K562 (cell line): Measurements from ENCODE around the gene CACNA2D3. TPM values are rescaled to one million over a fixed set of nuclear protein-coding genes. Genes with fewer than 3 reads are reported as not detected.

Experiments used
- ATAC-seq: fragments of 200-7000 bp; cut with Tn5 transposase; 3 replicates; pipeline ENCODE4 v1.9.1; 2020; ENCODE audit warnings: moderate library complexity
- BruUV-seq: library from RNA; stranded (reverse); fragments of 400-500 nt; replicated peaks from 2 replicates; lab custom pipeline; 2021; lab: Mats Ljungman, UMichigan
- CTCF ChIA-PET: fragments of 300-600 bp; formaldehyde crosslinking; extraction: SDS; loops from one replicate; lab custom pipeline; 2021; ENCODE audit warnings: low intra/inter-chr PET ratio; lab: Yijun Ruan, JAX
- POLR2A ChIA-PET: fragments of 300-600, 350-650 bp; sonication (Branson Sonifier 250); formaldehyde crosslinking; extraction: SDS; loops from one replicate; lab custom pipeline; 2021; ENCODE audit warnings: antibody characterized with exemption, inconsistent platforms; lab: Yijun Ruan, JAX
- DNase-seq, 4 experiments: peaks; one replicate each; pipeline versions ENCODE4 v3.0.0 to v3.0.0-alpha.2; 2011 to 2018; ENCODE audit warnings: low spot score in 3 of 4, mixed read lengths in 3 of 4; ENCODE audit errors: extremely low read depth in 1 of 4
- FAIRE-seq: peaks from 2 replicates; lab custom pipeline; 2011; peaks lifted over from hg19 to GRCh38; lab: Jason Lieb, UNC
- H2AFZ ChIP-seq: 2 replicates; pipeline ENCODE4 v1.6.0; 2011; ENCODE audit warnings: low read depth, low read length, control low read depth, inconsistent platforms
- H3K27ac ChIP-seq: fragments of 200-600 bp; 3 replicates; pipeline ENCODE4 v1.8.0; 2011; ENCODE audit warnings: low read depth, mild to moderate bottlenecking, control low read depth, inconsistent platforms, low read length, moderate library complexity, mixed read lengths; ENCODE audit errors: extremely low read depth
- H3K27me3 ChIP-seq, 2 experiments: fragments of 300-600 bp in 1 of 2; 2 replicates in 1 of 2; 3 replicates in 1 of 2; pipeline versions ENCODE4 v1.6.0 to v1.8.0; 2011; ENCODE audit warnings: inconsistent platforms in 2 of 2, low read length in 2 of 2, mild to moderate bottlenecking in 1 of 2, mixed read lengths in 1 of 2, moderate library complexity in 1 of 2; ENCODE audit not compliant: control insufficient read depth in 2 of 2, insufficient read depth in 2 of 2
- H3K36me3 ChIP-seq: fragments of 300-600 bp; 3 replicates; pipeline ENCODE4 v1.8.0; 2011; ENCODE audit warnings: mild to moderate bottlenecking, low read length, inconsistent platforms; ENCODE audit not compliant: control insufficient read depth, insufficient read depth
- H3K4me1 ChIP-seq, 2 experiments: fragments of 200-600 bp in 1 of 2; replicated peaks in 1 of 2; 2 replicates in 1 of 2; 3 replicates in 1 of 2; pipeline versions ENCODE4 v1.5.1 to v1.8.0; 2011; ENCODE audit warnings: inconsistent platforms in 2 of 2, low read length in 2 of 2, mild to moderate bottlenecking in 1 of 2, mixed read lengths in 1 of 2, moderate library complexity in 1 of 2; ENCODE audit not compliant: control insufficient read depth in 2 of 2, insufficient read depth in 2 of 2
- H3K4me2 ChIP-seq: 2 replicates; pipeline ENCODE4 v1.6.1; 2011; ENCODE audit warnings: low read length, control low read depth, inconsistent platforms, mixed read lengths; ENCODE audit not compliant: insufficient read depth
- H3K4me3 ChIP-seq: fragments of 200-600 bp; sonication (generic), shearing (Covaris generic); 2 replicates; pipeline ENCODE4 v1.5.1; 2016; ENCODE audit warnings: control low read depth, inconsistent platforms
- H3K79me2 ChIP-seq: fragments of 200-600 bp; 3 replicates; pipeline ENCODE4 v1.8.0; 2011; ENCODE audit warnings: low read length, inconsistent platforms; ENCODE audit not compliant: control insufficient read depth, insufficient read depth
- H3K9ac ChIP-seq, 2 experiments: 2 replicates each; pipeline versions ENCODE4 v1.6.0 to v1.6.1; 2011; ENCODE audit warnings: low read depth in 2 of 2, low read length in 2 of 2, control low read depth in 1 of 2, inconsistent platforms in 1 of 2, mild to moderate bottlenecking in 1 of 2, mixed read lengths in 1 of 2; ENCODE audit not compliant: insufficient read depth in 1 of 2
- H3K9me1 ChIP-seq: one replicate; pipeline ENCODE4 v1.6.0; 2011; ENCODE audit warnings: inconsistent platforms, mild to moderate bottlenecking, low read length, moderate library complexity; ENCODE audit not compliant: control insufficient read depth, insufficient read depth
- H3K9me3 ChIP-seq: replicated peaks from 2 replicates; pipeline ENCODE4 v1.5.1; 2011; ENCODE audit warnings: low read depth, low read length, inconsistent platforms; ENCODE audit not compliant: control insufficient read depth, insufficient read depth
- H4K20me1 ChIP-seq: replicated peaks from 2 replicates; pipeline ENCODE4 v1.6.1; 2011; ENCODE audit warnings: low read length, inconsistent platforms, mixed read lengths; ENCODE audit not compliant: control insufficient read depth, insufficient read depth
- ARNT ChIP-seq, 2 experiments: fragments of 450-650 bp; IDR thresholded peaks; 2 replicates each; pipeline ENCODE4 v1.6.1; 2016; ENCODE audit warnings: mild to moderate bottlenecking in 1 of 2
- CCNT2 ChIP-seq: IDR thresholded peaks from 2 replicates; pipeline ENCODE4 v1.6.1; 2011; ENCODE audit warnings: borderline replicate concordance, low read depth, mild to moderate bottlenecking, moderate library complexity, mixed read lengths, low read length; ENCODE audit not compliant: insufficient read length; ENCODE audit errors: extremely low read depth
- HDAC2 ChIP-seq: fragments of 450-650 bp; IDR thresholded peaks from 2 replicates; pipeline ENCODE4 v1.6.1; 2016; ENCODE audit warnings: mild to moderate bottlenecking
- HDAC3 ChIP-seq: fragments of 450-650 bp; IDR thresholded peaks from 2 replicates; pipeline ENCODE4 v1.6.1; 2018; ENCODE audit warnings: borderline replicate concordance, mild to moderate bottlenecking, moderate library complexity; ENCODE audit not compliant: partially characterized antibody
- NFATC3 ChIP-seq: fragments of 450-650 bp; IDR thresholded peaks from 2 replicates; pipeline ENCODE4 v1.6.1; 2017; ENCODE audit warnings: mild to moderate bottlenecking
- PATZ1 ChIP-seq: fragments of 250-450 bp; sonication (Bioruptor Pico); IDR thresholded peaks from 2 replicates; pipeline ENCODE4 v1.5.0; 2020; ENCODE audit warnings: mild to moderate bottlenecking, borderline replicate concordance
- PHB2 ChIP-seq: fragments of 450-650 bp; IDR thresholded peaks from 2 replicates; pipeline ENCODE4 v1.6.1; 2017; ENCODE audit warnings: low read depth
- POLR2G ChIP-seq: fragments of 200-400 bp; formaldehyde crosslinking; IDR thresholded peaks from 2 replicates; pipeline ENCODE4 v1.6.1; 2017; ENCODE audit warnings: low read depth, mild to moderate bottlenecking, antibody characterized with exemption, low read length, moderate library complexity
- RFX7 ChIP-seq: fragments of 250-450 bp; sonication (Bioruptor Pico); IDR thresholded peaks from 2 replicates; pipeline ENCODE4 v1.5.1; 2021; ENCODE audit warnings: mild to moderate bottlenecking
- SIN3B ChIP-seq: fragments of 450-650 bp; IDR thresholded peaks from 2 replicates; pipeline ENCODE4 v1.6.1; 2017; ENCODE audit warnings: low read depth, mild to moderate bottlenecking, moderate library complexity
- UBTF ChIP-seq, 2 experiments: IDR thresholded peaks; 2 replicates each; pipeline ENCODE4 v1.6.1; 2012; ENCODE audit warnings: improper control_type of control experiment in 2 of 2, low read depth in 2 of 2, low read length in 2 of 2, borderline replicate concordance in 1 of 2
- ZBTB12 ChIP-seq: fragments of 250-450 bp; sonication (Bioruptor Pico); IDR thresholded peaks from 2 replicates; pipeline ENCODE4 v1.4.0; 2020
- ZBTB17 ChIP-seq: fragments of 450-650 bp; formaldehyde crosslinking; IDR thresholded peaks from 2 replicates; pipeline ENCODE4 v1.4.0; 2020; ENCODE audit warnings: mild to moderate bottlenecking
- ZNF23 ChIP-seq: fragments of 250-450 bp; sonication (Bioruptor Pico); IDR thresholded peaks from 2 replicates; pipeline ENCODE4 v1.4.0; 2020; ENCODE audit warnings: mild to moderate bottlenecking
- ZNF583 ChIP-seq: fragments of 250-450 bp; sonication (Bioruptor Pico); IDR thresholded peaks from 2 replicates; pipeline ENCODE4 v1.4.0; 2020
- in situ Hi-C: fragments of 300-500 bp; cut with MboI; formaldehyde crosslinking; loops from 4 replicates; pipeline ENCODE4 v1.15.0; 2018; ENCODE audit warnings: inconsistent platforms, mixed read lengths
- intact Hi-C: fragments of 100-400 bp; cut with micrococcal nuclease; formaldehyde crosslinking; loops from 2 replicates; pipeline ENCODE4 v1.14.2; 2022
- polyA plus RNA-seq, 8 experiments: library from polyadenylated mRNA; depleted of rRNA in 4 of 8; stranded (reverse) in 5 of 8; unstranded in 3 of 8; fragments of >200 nt; fragmentation: Nextera tagmentation in 2 of 8; fragmentation: Illumina TruSeq in 1 of 8; extraction: Ambion mirVana in 2 of 8; extraction: Trizol in 1 of 8; gene quantifications; 2 replicates each; pipeline versions ENCODE4 v1.2.1 to v1.2.3, GENCODE V29; 2011 to 2014; ENCODE audit warnings: inconsistent platforms in 1 of 8, missing spikeins in 1 of 8
- total RNA-seq, 7 experiments: library from RNA; depleted of rRNA in 6 of 7; stranded (reverse); fragments of >200 nt in 6 of 7; fragmentation: Illumina TruSeq in 2 of 7; extraction: Trizol in 2 of 7; gene quantifications; 2 replicates each; pipeline versions ENCODE4 v1.2.1 to v1.2.3, GENCODE V29; 2011 to 2021; ENCODE audit warnings: low replicate concordance in 1 of 7
- TF ChIP-seq, protein P1 (sequence below): fragments of 250-450 bp; sonication (Bioruptor Pico); IDR thresholded peaks from 2 replicates; pipeline ENCODE4 v1.8.0; 2021; ENCODE audit warnings: moderate library complexity, mild to moderate bottlenecking, inconsistent platforms

CACNA2D3 gene
- total and polyA plus RNA-seq, 9 of the 15 experiments (the other 6 are each of a cell fraction or from before 2014, with no cell fraction given), result 0.01 TPM; not detected in 8

GRCh38 chr3:54222316-54222715 lies 100.0 kb downstream of the CACNA2D3 start:
- no peak for ATAC-seq
- CTCF ChIA-PET, result no interaction called here

More at GRCh38 chr3:54222316-54222715, 100.0 kb downstream of the CACNA2D3 start:
- no peaks in the 10 kb centered on the region for H3K9me3 ChIP-seq
- intact Hi-C loops, result no loop called here
- in situ Hi-C loops, result no loop called here
- H2AFZ ChIP-seq, result no peak overlapping the region
- no peak overlapping the region for H3K4me2 ChIP-seq
- no peaks in the 10 kb centered on the region for H3K27me3 ChIP-seq
- BruUV-seq, result no TSS peak
- H3K9ac ChIP-seq, result no peak overlapping the region
- H3K36me3 ChIP-seq, result no peaks in the 10 kb centered on the region
- POLR2A ChIA-PET, result no interaction called here
- H3K9me1 ChIP-seq, result no peaks in the 10 kb centered on the region
- DNase-seq, result no peak
- H3K4me3 ChIP-seq, result no peak overlapping the region
- no peak for TF ChIP-seq UBTF (IDR thresholded peaks at IDR 0.05; ENCODE audit: borderline replicate concordance in 1 of 2, low read depth in 2 of 2, low read length in 2 of 2)
- TF ChIP-seq PATZ1 (CRISPR knock-in tag), result no peak
- TF ChIP-seq ZNF23, result no peak
- TF ChIP-seq SIN3B, result no peak
- no peak for TF ChIP-seq HDAC2
- TF ChIP-seq RFX7 (CRISPR knock-in tag), result no peak
- no peak for TF ChIP-seq ZNF583 (CRISPR knock-in tag)
- TF ChIP-seq, protein P1, sequence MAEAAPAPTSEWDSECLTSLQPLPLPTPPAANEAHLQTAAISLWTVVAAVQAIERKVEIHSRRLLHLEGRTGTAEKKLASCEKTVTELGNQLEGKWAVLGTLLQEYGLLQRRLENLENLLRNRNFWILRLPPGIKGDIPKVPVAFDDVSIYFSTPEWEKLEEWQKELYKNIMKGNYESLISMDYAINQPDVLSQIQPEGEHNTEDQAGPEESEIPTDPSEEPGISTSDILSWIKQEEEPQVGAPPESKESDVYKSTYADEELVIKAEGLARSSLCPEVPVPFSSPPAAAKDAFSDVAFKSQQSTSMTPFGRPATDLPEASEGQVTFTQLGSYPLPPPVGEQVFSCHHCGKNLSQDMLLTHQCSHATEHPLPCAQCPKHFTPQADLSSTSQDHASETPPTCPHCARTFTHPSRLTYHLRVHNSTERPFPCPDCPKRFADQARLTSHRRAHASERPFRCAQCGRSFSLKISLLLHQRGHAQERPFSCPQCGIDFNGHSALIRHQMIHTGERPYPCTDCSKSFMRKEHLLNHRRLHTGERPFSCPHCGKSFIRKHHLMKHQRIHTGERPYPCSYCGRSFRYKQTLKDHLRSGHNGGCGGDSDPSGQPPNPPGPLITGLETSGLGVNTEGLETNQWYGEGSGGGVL (CRISPR knock-in tag), result no peak
- TF ChIP-seq PHB2, result no peak
- TF ChIP-seq NFATC3, result no peak
- no peak for TF ChIP-seq CCNT2
- TF ChIP-seq ZBTB17 (CRISPR knock-in tag), result no peak
- no peak for TF ChIP-seq POLR2G
- no peak for TF ChIP-seq HDAC3
- no peak for TF ChIP-seq ARNT (IDR thresholded peaks at IDR 0.05)
- no peak for TF ChIP-seq ZBTB12 (CRISPR knock-in tag)
- TF ChIP-seq, all 486 proteins: peak for 0
- no peak overlapping the region for H3K27ac ChIP-seq
- H4K20me1 ChIP-seq, result no peaks in the 10 kb centered on the region
- no peak for FAIRE-seq
- H3K4me1 ChIP-seq, result no peaks in the 10 kb centered on the region
- H3K79me2 ChIP-seq, result no peaks in the 10 kb centered on the region
